SK-N-SH treated with all-trans-retinoic acid at 6 μM for 48 hours (cell line): ENCODE data around the gene SLC29A3.

Experiments
- ATAC-seq: fragments of 200-7000 bp; cut with Tn5 transposase; 3 replicates; pipeline ENCODE4 v1.9.1; 2020; ENCODE audit warnings: mild to moderate bottlenecking, moderate library complexity
- ARNTL ChIP-seq: fragments of 450-650 bp; formaldehyde crosslinking; IDR thresholded peaks from 2 replicates; pipeline ENCODE4 v1.5.0; 2020; ENCODE audit warnings: low read depth, mild to moderate bottlenecking, moderate library complexity, borderline replicate concordance
- BACH2 ChIP-seq: fragments of 250-450 bp; sonication (Bioruptor Pico); IDR thresholded peaks from 2 replicates; pipeline ENCODE4 v1.9.0; 2021; ENCODE audit warnings: mild to moderate bottlenecking, borderline replicate concordance
- CREB5 ChIP-seq: fragments of 250-450 bp; sonication (Bioruptor Pico); IDR thresholded peaks from 2 replicates; pipeline ENCODE4 v1.5.1; 2020; ENCODE audit warnings: low read depth, mild to moderate bottlenecking, moderate library complexity
- CSDC2 ChIP-seq: fragments of 250-450 bp; sonication (Bioruptor Pico); IDR thresholded peaks from 2 replicates; pipeline ENCODE4 v1.5.0; 2020; ENCODE audit warnings: mild to moderate bottlenecking, moderate library complexity
- ESRRG ChIP-seq: fragments of 250-450 bp; sonication (Bioruptor Pico); IDR thresholded peaks from 2 replicates; pipeline ENCODE4 v1.6.1; 2021; ENCODE audit warnings: mild to moderate bottlenecking
- GLIS3 ChIP-seq: fragments of 250-450 bp; sonication (Bioruptor Pico); IDR thresholded peaks from 2 replicates; pipeline ENCODE4 v1.5.0; 2020; ENCODE audit warnings: mild to moderate bottlenecking, moderate library complexity
- ISL1 ChIP-seq: fragments of 250-450 bp; sonication (Bioruptor Pico); IDR thresholded peaks from 2 replicates; pipeline ENCODE4 v2.1.2; 2022; ENCODE audit warnings: mild to moderate bottlenecking, moderate library complexity
- PATZ1 ChIP-seq: fragments of 250-450 bp; sonication (Bioruptor Pico); IDR thresholded peaks from 2 replicates; pipeline ENCODE4 v1.8.0; 2020; ENCODE audit warnings: mild to moderate bottlenecking, moderate library complexity, borderline replicate concordance
- PPARA ChIP-seq: fragments of 250-450 bp; sonication (Bioruptor Pico); IDR thresholded peaks from 2 replicates; pipeline ENCODE4 v1.5.0; 2020; ENCODE audit warnings: mild to moderate bottlenecking, borderline replicate concordance
- RARB ChIP-seq: fragments of 250-450 bp; sonication (Bioruptor Pico); IDR thresholded peaks from 2 replicates; pipeline ENCODE4 v1.8.0; 2021; ENCODE audit warnings: mild to moderate bottlenecking, moderate library complexity
- SNAI2 ChIP-seq: fragments of 250-450 bp; sonication (Bioruptor Pico); IDR thresholded peaks from 2 replicates; pipeline ENCODE4 v1.5.0; 2020; ENCODE audit warnings: mild to moderate bottlenecking, moderate library complexity
- TCF4 ChIP-seq: fragments of 250-450 bp; sonication (Bioruptor Pico); IDR thresholded peaks from 2 replicates; pipeline ENCODE4 v1.8.0; 2021; ENCODE audit warnings: mild to moderate bottlenecking, moderate library complexity, borderline replicate concordance
- ZC3H10 ChIP-seq: fragments of 250-450 bp; sonication (Bioruptor Pico); IDR thresholded peaks from 2 replicates; pipeline ENCODE4 v1.5.1; 2021; ENCODE audit warnings: mild to moderate bottlenecking, moderate library complexity
- ZFP3 ChIP-seq: fragments of 250-450 bp; sonication (Bioruptor Pico); IDR thresholded peaks from 2 replicates; pipeline ENCODE4 v1.5.0; 2020; ENCODE audit warnings: mild to moderate bottlenecking, moderate library complexity
- ZFP30 ChIP-seq: fragments of 450-650 bp; formaldehyde crosslinking; IDR thresholded peaks from 2 replicates; pipeline ENCODE4 v1.5.0; 2022; ENCODE audit warnings: mild to moderate bottlenecking, moderate library complexity
- ZNF565 ChIP-seq: fragments of 450-650 bp; formaldehyde crosslinking; conservative IDR thresholded peaks from 2 replicates; pipeline ENCODE4 v1.5.0; 2020; ENCODE audit warnings: low read depth, mild to moderate bottlenecking, moderate library complexity
- ZNF70 ChIP-seq: fragments of 450-650 bp; formaldehyde crosslinking; IDR thresholded peaks from 2 replicates; pipeline ENCODE4 v1.5.0; 2020; ENCODE audit warnings: mild to moderate bottlenecking, moderate library complexity
- ZNF8 ChIP-seq: fragments of 450-650 bp; formaldehyde crosslinking; IDR thresholded peaks from 2 replicates; pipeline ENCODE4 v1.5.0; 2020; ENCODE audit warnings: mild to moderate bottlenecking, moderate library complexity
- TF ChIP-seq, protein P1 (sequence below): fragments of 250-450 bp; sonication (Bioruptor Pico); IDR thresholded peaks from 2 replicates; pipeline ENCODE4 v1.5.0; 2020; ENCODE audit warnings: mild to moderate bottlenecking, moderate library complexity
- TF ChIP-seq, protein P2 (sequence below): fragments of 250-450 bp; sonication (Bioruptor Pico); IDR thresholded peaks from 2 replicates; pipeline ENCODE4 v1.5.1; 2021; ENCODE audit warnings: mild to moderate bottlenecking, moderate library complexity
- TF ChIP-seq, protein P3 (sequence below): fragments of 250-450 bp; sonication (Bioruptor Pico); IDR thresholded peaks from 2 replicates; pipeline ENCODE4 v1.8.0; 2021; ENCODE audit warnings: low read depth, mild to moderate bottlenecking, moderate library complexity, borderline replicate concordance

Gene SLC29A3

DNA sequence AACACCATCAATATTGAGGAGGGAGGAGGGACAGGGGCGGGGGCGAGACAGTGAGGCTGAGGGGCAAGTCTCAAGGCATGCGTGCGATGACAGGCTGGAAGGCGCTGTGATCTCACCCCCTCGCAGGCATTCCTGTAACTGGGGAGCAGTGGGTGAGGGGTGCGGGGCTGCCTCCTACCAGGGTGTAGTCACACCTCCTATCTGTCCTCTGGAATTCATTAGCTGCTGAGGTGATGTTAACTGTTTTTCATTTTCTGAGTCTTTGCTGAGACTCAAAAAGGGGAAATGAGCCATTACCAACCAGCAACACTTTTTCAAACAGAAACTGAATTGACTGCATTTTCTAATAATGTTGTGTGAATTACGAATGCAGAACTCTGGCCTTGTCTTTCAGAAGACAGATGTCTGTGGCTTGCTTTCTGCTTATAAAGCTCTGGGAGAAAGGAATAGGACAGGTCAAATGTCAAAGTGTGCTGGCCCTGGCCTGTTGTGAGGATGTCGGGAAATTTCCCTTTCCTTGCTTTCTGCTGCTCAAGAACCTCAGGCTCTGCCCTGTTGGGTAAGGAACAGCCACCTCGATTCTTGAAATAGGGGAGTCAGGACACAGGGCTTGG, 53.9 kb downstream of the SLC29A3 start:
- no peak for ATAC-seq

GRCh38 chr10:71374481-71375233, 55.6 kb downstream of the SLC29A3 start:
- no peak for ATAC-seq
- TF ChIP-seq BACH2 (CRISPR knock-in tag) (no peak), ZNF565 (CRISPR knock-in tag) (no peak), PPARA (CRISPR knock-in tag) (no peak), ZNF8 (CRISPR knock-in tag) (no peak), CREB5 (no peak), ZC3H10 (CRISPR knock-in tag) (no peak), TCF4 (CRISPR knock-in tag) (no peak), ZFP30 (CRISPR knock-in tag) (no peak), ZFP3 (no peak), ZNF70 (no peak), RARB (CRISPR knock-in tag) (no peak), ISL1 (CRISPR knock-in tag) (no peak), SNAI2 (CRISPR knock-in tag) (no peak), GLIS3 (CRISPR knock-in tag) (no peak), CSDC2 (CRISPR knock-in tag) (no peak)
- TF ChIP-seq, protein P1, sequence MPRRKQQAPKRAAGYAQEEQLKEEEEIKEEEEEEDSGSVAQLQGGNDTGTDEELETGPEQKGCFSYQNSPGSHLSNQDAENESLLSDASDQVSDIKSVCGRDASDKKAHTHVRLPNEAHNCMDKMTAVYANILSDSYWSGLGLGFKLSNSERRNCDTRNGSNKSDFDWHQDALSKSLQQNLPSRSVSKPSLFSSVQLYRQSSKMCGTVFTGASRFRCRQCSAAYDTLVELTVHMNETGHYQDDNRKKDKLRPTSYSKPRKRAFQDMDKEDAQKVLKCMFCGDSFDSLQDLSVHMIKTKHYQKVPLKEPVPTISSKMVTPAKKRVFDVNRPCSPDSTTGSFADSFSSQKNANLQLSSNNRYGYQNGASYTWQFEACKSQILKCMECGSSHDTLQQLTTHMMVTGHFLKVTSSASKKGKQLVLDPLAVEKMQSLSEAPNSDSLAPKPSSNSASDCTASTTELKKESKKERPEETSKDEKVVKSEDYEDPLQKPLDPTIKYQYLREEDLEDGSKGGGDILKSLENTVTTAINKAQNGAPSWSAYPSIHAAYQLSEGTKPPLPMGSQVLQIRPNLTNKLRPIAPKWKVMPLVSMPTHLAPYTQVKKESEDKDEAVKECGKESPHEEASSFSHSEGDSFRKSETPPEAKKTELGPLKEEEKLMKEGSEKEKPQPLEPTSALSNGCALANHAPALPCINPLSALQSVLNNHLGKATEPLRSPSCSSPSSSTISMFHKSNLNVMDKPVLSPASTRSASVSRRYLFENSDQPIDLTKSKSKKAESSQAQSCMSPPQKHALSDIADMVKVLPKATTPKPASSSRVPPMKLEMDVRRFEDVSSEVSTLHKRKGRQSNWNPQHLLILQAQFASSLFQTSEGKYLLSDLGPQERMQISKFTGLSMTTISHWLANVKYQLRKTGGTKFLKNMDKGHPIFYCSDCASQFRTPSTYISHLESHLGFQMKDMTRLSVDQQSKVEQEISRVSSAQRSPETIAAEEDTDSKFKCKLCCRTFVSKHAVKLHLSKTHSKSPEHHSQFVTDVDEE (CRISPR knock-in tag): no peak
- TF ChIP-seq, protein P2, sequence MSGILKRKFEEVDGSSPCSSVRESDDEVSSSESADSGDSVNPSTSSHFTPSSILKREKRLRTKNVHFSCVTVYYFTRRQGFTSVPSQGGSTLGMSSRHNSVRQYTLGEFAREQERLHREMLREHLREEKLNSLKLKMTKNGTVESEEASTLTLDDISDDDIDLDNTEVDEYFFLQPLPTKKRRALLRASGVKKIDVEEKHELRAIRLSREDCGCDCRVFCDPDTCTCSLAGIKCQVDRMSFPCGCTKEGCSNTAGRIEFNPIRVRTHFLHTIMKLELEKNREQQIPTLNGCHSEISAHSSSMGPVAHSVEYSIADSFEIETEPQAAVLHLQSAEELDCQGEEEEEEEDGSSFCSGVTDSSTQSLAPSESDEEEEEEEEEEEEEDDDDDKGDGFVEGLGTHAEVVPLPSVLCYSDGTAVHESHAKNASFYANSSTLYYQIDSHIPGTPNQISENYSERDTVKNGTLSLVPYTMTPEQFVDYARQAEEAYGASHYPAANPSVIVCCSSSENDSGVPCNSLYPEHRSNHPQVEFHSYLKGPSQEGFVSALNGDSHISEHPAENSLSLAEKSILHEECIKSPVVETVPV (CRISPR knock-in tag): no peak
- TF ChIP-seq, protein P3, sequence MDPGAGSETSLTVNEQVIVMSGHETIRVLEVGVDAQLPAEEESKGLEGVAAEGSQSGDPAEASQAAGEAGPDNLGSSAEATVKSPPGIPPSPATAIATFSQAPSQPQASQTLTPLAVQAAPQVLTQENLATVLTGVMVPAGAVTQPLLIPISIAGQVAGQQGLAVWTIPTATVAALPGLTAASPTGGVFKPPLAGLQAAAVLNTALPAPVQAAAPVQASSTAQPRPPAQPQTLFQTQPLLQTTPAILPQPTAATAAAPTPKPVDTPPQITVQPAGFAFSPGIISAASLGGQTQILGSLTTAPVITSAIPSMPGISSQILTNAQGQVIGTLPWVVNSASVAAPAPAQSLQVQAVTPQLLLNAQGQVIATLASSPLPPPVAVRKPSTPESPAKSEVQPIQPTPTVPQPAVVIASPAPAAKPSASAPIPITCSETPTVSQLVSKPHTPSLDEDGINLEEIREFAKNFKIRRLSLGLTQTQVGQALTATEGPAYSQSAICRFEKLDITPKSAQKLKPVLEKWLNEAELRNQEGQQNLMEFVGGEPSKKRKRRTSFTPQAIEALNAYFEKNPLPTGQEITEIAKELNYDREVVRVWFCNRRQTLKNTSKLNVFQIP (CRISPR knock-in tag): no peak

More for the DNA sequence above, 53.9 kb downstream of the SLC29A3 start:
- TF ChIP-seq ISL1 (CRISPR knock-in tag): no peak
- TF ChIP-seq, protein P1 (CRISPR knock-in tag): no peak
- no peak for TF ChIP-seq ARNTL (CRISPR knock-in tag)
- no peak for TF ChIP-seq PATZ1 (CRISPR knock-in tag)
- no peak for TF ChIP-seq ESRRG (CRISPR knock-in tag)
- no peak for TF ChIP-seq CSDC2 (CRISPR knock-in tag)
- no peak for TF ChIP-seq RARB (CRISPR knock-in tag)
